GM19035 (cell line): ENCODE results near the gene RPS6KA2.

Experiments
- ATAC-seq: cut with Tn5 transposase; IDR thresholded peaks from one replicate; pipeline ENCODE4 v1.9.1; 2021; ENCODE audit not compliant: unreplicated experiment

The RPS6KA2 gene

DNA sequence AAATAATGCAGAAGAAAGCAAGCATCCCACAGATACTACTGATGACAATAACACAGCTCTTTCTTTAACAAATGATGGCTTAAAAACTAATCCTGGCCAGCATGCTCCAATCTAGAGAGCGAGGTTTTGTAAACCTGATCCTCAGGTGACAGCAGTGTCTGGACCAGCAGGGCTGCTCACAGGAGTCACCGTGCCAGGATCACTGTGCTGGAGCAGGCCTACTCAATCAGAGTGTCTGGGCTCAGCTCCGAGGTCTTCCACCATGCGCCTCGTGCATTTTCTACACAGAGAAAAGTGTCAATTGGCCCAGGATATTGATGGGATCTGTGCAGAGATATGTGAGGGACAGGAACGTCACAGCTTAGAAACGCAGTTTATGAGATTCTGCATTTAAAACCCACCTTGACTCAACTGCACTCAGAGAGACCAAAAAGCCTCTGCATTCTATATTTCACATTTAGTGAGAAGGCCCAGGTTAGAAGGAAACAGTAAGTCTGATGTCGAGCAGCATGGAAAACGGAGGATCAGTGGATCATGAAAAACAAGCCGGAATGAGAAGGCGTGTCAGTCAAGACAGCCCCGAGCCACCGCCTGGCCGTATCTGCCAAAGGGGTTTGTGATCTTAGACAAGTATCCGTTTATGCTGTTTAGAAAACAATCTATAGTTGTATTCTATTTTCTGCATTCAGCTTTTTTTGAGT lies 48.4 kb downstream of the RPS6KA2 start:
- no peak for ATAC-seq

DNA sequence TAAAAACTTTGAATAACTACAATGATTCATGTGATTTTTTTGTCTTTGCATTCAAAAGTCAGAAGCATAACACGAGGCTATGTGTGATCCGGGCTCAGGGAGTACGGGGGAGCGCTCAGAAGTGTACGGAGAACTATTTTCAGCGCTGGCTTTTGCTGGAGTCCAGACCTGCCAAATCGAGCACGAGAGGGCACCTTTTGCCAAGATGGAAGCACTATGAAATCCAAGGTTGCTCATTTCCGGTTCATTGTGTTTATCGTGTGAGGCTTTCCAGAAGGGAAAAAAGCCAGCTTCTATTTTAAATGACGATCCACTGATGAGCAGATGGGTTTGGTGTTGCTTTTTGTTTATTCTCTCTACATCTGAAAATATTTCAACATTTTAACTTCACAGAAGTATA lies 51.8 kb downstream of the RPS6KA2 start:
- no peak for ATAC-seq

DNA sequence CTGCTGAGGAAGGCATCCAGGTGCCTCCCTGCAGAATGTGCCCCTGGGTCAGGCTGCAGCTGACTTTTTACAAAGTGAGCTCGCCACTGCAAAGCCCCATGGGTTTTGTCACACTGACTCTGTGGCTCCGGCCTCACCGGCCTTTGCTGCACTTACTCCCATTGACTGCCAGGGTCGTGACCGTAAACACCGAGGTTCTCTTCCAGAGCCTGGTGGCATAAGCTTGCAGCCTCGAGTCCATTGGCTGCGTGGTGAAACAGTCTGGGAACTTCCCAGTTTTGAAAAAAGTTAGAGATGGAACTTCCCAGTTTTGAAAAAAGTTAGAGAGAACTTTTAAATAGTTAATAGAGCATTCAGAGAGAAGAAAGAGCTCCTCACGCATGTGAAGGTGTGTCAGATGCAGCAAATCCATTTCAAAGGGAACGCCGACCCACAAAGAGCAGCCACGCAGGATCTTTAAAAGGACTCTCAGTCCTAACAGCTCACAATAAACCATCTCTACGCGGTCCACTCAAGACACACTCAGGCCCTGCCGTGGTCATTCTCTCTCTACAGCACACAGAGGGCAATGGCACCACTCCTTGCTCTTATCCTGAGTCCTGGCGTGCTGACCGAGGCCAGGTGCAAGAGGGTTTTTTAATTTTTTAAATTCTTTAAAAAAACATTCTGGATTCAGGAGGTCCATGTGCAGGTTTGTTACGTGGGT lies 53.4 kb downstream of the RPS6KA2 start:
- ATAC-seq, result no peak

DNA sequence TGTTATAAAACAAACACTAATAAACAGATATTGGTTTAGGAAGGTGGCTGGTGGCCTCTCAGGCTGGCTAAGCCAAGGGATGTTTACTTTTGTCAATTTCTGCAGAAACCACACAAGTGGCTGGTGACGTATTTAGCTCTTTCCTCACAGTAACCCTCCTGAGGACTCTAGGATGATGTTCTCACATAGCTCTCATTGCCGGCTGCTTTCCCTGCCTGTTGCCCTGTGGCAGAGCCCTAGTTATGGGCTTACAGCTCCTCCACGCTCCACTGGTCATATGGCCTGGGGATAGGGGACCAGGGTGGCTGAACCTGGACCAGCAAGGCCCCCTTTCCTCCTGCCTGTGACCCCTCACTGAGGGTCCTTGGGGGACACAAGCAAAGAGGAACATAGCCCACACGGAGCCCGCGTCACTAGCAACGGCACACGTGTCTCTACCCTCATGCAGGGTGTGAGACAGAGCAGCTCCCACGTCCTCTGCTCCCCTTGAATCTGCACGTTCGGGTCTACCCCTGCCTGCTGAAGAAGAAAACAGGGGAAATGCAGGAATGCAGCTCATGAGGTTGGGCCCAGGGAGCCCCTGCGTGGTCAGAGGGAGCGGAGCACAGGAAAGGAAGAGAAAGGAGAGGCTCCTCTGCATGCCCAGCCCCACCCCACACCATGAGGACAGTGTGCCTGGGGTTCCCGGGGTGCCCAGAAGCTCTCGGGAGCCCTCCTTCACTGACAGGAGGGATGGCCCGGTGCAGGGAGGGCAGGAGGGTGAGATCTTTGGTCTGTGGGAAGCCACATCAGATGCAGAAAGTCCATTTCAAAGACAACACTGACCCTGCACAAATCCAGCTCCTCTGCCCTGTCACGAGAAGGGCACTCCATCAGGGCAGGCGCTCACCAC lies 54.4 kb downstream of the RPS6KA2 start:
- no peak for ATAC-seq

DNA sequence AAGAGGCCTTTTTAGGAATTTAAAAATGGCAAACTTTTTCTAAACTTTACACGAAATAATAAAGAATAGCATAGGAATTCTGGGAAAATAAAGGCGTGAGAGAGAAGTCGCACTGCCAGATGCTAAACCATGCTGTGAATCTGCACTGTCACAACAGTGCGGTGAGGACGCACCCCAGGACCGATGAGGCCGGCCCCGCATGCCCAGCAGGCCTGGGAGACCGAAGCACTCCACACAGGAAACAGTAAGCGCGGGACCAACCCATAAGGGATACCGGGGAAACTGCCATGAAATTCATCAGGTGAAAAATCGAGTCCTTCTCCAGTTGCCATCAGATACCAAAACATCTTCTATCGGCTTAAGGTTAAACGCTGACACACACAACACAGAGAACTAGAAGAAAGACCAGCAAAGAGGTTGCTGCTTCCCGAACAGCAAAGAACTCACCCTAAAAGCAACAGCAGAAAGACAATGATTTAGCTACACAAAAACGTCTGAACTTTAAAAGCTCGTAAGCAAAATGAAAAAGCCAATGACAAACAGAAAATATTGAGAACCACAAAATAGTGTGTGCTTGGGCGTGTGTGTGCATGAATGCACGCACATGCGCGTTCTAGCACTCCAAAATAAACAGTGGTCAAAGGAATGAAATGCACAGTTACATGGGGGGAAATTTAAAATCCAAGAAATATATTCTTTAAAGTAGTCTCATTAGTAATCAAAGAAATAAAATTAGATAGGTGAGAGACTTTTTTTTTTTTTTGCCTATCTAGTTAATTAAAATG lies 55.9 kb downstream of the RPS6KA2 start:
- ATAC-seq, result no peak

DNA sequence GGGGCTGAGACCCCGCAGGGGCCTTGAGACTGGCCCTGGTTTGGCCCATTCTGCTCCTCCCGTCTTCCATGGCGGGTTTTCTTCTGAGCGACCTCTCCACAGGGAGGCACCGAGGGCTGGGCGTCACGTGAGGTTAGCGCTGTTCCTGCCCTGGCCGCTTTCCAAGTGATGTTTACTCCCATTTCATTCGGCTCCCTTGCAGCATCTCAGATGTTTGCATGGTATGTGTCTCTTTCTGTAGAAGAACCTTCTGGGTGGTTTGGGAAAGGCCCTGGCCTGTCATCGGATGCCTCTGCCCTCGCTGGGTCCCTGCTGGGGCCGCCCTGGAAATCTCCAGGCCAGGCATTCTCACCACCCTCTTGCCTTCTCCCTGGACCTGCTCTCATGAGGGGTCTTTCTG lies 57.8 kb downstream of the RPS6KA2 start:
- ATAC-seq, result no peak

DNA sequence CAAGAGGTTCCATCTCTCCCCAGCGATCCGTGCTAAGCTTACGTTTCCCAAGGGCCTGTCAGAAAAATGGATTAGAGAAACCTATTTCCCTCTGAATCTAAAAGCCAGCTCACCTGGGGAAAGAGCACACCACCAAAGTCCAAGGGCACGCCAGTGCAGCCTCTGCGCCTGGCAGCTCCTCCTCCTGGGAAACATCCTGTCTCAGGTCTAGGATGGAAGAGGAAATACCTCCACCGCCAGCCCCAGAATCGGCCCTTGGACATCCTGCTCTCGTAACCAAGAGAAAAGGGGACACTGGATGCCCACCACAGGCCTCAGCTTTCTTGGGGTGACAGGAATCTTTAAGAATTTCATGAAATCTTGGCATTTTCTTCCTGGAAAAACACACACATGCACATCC lies 59.2 kb downstream of the RPS6KA2 start:
- ATAC-seq, result no peak

DNA sequence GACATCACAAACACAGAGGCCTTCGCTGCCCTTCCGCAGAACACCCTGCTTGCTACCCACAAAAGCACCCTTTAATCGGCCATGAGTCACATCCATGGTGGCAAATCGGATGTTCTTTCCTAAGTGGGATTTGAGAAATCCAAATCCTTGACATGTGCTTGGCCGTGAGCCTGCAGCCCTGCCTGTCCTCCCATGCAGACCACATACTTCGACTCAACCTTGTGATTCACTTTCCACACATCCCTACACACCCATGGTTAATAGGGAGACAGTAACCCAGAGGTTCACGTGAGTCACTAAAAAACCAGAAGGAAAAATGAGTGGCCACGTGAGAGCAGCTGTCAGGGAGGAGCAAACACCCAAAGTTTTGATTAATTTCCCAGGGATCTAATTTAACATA lies 59.9 kb downstream of the RPS6KA2 start:
- ATAC-seq, result no peak

DNA sequence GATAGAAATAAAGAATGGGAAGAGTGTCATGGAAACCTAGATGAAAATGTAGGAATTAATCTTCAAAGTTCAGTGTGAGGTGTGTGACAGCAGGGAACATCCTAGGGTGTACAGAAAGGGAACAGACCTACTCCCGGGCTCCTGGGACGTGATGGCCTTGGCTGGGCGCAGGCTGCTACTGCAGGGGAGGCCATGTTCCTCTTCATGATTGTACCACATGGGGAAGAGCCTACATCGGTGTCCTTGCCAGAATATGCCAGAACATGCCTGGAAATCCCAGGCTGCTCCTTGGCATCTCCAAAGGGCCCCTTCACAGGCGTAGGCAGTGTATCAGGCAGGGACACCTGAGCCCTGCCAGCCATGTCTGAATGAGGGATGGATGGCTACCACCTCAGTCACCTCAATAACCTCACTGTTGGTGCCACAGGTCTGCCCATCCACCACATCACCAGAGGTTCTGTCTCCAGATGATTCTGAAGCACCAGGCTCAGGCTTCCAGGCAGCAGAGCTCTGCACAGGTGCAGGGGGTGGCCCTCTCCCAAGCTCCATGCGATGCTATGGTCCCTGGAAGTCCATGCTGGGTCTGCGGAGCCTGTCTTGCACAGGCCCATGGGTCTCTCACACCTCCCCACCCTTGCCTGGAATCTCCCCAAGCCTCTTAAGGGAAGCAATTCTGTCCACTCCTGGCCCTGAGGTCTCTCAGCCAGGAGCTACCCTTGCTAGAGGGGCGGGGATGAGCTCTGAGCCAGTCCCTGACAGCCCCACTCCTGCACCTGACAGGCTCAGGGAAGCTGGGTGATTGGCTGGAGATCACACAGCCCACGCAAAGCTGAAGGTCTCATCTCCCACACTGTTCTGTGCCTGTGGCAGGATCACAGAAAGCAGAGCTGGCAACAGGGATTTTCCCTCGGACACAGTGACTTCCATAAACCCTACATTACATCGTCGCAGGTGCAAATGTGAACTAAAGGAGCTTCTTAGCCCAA lies 60.7 kb downstream of the RPS6KA2 start:
- ATAC-seq, result no peak

DNA sequence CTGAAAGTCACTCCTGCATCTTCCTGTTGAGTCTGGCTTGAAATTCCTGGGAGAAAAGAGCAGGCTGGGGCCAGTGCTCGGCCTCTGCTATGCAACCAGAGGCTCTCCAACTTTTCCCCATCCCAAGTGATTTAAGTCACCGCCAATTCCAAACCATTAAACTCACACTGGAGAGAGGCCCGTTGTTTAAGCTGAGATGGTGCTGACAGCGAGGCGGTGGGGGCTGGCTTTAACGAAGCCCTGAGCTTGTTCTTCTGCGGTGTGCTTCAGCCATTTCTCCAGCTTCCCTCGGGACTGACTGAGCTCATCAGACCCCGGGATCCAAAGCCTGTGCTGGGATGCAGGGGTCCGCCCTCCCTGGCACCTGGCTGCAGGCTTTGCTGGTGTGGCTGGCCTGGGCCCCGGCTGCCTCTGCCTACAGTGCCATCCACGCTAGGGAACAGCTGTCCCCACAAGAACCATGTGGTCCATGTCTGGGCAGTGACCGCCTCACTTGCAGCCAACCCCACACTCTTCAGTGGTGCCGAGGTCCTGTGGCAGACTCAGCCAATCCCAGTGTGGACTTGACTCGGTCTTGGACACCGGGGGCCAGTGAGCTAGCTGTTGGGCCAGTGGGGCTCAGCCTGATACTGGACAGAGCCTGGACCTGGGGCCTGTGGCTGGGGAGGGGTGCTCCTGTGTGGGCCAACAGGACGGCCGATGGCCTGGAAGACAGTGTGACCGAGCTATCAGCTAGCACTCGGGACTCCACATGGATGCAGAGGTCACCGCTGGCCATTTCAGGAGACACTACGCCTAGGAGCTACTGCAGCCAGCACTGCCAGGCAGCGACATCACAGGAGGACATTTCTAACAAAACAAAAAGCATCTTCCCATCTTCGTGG lies 61.7 kb downstream of the RPS6KA2 start:
- ATAC-seq, result no peak

DNA sequence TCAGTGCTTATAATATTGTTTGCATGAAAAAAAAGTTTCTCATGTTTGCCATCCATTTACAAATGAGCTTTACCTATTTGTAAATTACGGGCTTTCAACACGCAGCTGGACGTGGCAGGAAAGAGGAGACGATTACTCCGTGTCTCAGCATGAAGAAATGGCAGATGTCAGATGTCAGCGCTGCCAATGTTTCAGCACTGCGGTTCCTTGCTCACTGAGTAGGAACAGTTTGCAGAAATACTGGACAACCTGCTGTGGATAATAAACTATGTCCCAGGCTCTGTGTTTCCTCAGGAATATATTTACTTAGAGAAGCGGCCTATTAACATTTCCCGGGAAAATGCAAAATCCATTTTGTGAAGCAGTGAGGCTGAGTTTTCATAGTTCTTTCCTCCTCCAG lies 63.2 kb downstream of the RPS6KA2 start:
- no peak for ATAC-seq

DNA sequence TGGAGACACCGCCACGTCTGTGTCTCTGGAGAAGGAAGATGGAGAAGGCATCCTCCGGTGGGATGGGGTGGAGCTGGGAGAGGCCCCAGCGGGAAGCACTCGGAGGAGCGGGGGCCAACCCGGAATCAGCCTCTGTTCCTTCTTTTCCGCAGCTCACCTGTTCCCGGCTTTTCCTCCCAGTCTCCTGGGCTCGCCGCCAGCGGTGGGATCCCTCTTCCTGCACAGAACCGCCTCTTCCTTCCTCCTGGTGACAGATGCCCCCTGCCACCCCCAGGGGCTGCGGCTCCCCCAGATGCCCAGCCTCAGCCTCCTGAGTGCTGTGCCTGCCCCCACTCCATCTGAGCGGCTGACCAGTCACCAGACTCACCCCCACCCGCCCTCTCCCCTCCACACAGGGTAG lies 63.9 kb downstream of the RPS6KA2 start:
- no peak for ATAC-seq

DNA sequence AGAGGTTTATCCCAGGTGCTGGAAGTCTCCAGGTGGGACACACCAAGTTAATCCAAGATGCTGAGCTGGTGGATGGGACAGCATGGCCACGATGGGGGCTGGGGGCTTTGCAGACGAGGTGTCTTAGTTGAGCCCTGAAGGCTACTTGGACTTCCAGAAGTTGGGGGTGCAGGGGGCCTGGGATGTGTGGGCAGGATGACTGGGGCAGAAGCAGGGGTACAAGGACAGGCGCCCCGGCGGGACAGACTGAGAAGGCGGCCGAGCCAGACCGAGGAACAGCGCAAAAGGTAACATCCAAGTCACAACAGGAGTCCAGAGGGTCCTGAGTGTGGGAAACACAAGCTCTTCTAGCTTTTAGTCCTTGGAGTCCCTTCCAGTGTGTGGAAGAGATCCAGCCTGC lies 64.3 kb downstream of the RPS6KA2 start:
- ATAC-seq, result no peak

DNA sequence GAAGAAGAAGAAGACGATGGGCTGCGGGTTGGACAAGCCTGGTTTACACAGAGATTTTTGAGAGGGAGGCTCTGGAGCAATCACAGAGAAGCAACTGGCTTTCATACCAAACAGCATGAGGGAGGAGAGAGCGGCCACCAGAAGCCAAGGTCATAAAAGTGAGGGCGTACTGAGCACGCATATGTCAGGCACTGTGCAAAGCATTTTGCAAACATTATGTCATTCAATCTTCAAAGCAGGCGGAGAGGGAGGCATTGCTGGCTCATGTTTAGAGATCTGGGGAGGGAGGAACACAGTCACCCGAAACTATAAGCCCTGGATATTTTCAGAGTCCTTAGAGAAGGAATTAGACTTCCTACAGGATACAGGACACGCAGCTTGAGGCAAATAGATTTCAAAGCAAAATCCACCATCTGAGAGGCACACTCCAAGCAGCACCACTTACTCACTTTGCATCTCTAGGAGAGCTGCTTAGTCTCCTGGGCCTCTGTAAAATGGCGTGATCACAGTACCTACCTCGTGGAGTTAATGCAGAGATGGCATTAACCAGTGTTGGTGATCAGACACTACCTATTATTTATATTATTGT lies 65.2 kb downstream of the RPS6KA2 start:
- ATAC-seq, result no peak

DNA sequence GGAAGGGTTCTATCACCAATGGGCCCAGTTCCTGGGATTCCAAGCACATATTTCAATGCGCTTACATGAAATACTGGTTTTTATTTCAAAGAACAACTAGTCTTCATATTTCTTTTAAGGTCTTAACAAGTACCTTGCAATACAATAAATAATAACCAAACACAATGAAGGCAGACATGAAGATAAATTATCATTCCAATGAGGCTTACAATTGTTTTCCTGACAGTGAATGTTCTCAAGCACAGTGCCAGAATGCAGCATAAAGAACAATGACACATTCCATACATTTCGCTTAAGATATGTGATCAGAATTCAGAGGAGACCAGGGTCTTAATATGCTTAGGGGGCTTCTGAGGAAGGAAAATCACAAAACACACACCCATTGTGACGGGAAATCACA lies 66.8 kb downstream of the RPS6KA2 start:
- no peak for ATAC-seq

DNA sequence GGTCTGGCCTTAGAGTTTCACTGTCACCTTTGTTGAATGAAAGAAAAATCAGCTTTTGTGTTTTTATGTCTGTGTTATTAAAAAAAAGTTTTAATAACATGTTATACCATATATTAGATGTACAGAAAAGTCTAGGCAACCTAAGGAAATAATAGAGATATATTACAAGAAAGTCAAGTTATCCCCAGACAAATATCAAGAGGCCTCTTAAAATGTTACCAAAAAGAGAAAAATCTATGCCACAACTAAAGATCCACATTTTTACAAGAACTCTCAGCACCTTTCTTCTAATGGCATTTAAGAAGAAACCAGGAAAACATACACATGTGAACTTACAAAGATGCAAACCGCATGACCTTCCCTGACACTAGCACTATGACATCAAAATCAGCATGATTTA lies 67.4 kb downstream of the RPS6KA2 start:
- no peak for ATAC-seq

DNA sequence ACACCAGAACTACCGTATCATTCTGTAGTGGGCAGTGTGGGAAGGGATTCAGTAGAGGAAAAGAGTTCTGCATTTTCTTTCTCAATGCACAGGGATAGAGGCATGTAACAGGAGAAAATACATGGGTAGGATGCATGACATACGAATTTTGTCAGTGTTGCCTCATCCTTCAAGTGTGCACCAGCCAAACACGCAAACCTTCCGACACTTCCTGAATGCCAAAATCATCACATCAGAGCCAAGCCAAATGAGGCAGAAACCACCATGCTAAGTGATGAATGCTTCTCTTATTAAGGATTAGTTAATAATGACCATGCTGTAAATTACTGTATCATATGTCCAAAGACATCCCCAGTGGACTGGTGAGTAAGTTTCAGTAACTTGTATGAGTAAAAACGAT lies 67.8 kb downstream of the RPS6KA2 start:
- ATAC-seq, result no peak

DNA sequence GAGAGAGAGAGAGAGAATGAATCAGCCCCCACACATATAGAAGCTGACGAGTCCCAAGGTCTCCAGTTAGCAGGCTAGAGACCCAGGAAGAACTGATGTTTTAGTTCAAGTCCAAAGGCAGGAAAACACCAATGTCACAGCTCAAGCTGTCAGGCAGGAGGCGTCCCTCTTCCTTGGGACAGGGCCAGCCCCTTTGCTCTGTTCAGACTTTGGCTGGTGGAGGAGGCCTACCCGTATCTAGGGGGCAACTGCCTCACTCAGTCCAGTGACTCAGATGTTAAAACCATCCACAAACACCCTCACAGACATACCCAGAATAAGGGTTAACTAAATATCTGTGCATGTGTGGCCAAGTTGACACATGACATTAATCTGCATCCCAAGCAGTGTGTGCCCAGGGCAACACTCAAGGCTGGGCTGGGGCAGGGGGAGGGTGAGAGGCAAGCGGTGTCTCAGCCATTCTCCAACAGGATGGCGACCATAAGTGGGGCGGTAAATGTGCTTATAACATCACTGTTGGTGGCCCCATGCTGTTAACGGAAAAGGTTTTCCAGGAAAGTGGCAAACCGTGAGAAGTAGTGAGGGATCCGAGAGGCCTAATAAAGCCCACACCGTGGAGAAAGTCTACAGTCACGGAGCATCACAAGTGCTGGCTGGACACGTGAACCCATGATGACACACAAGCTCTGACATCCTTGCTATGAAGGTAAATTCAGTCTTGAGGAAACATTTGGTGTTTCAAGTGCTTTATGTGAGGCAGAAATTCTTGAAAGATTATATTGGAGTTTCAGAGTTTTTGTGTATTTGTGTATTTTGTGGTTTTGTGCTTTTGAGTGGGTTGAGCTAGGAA lies 68.7 kb downstream of the RPS6KA2 start:
- no peak for ATAC-seq
